Neural cell (in vitro differentiated cells): ENCODE data around the gene DAP. TPM values are rescaled to one million over a fixed set of nuclear protein-coding genes. Genes with fewer than 3 reads are reported as not detected.

ENCODE experiments used
- H2AFZ ChIP-seq: fragments of 200-600, 300-800 bp; sonication (generic), shearing (Covaris generic); 2 replicates; pipeline ENCODE4 v1.6.0; 2014; ENCODE audit warnings: low read depth, mild to moderate bottlenecking, antibody characterized with exemption, low read length, moderate library complexity
- H3F3A ChIP-seq: fragments of 200-600 bp; shearing (Covaris generic); 2 replicates; pipeline ENCODE4 v1.6.1; 2016; ENCODE audit warnings: mild to moderate bottlenecking, moderate library complexity, mixed read lengths, antibody characterized with exemption, low read length; ENCODE audit not compliant: insufficient read depth, poor library complexity, severe bottlenecking
- H3K27ac ChIP-seq: fragments of 200-600, 300-800 bp; sonication (generic), shearing (Covaris generic); 2 replicates; pipeline ENCODE4 v1.5.1; 2014; ENCODE audit warnings: mild to moderate bottlenecking, low read length, moderate library complexity
- H3K27me3 ChIP-seq: fragments of 300-800, 200-600 bp; sonication (generic), shearing (Covaris generic); 2 replicates; pipeline ENCODE4 v1.6.0; 2014; ENCODE audit warnings: mild to moderate bottlenecking, low read depth, low read length, moderate library complexity; ENCODE audit not compliant: insufficient read depth
- H3K36me3 ChIP-seq: fragments of 300-800, 200-600 bp; sonication (generic), shearing (Covaris generic); 2 replicates; pipeline ENCODE4 v1.5.1; 2014; ENCODE audit warnings: mild to moderate bottlenecking, antibody characterized with exemption, low read length, moderate library complexity; ENCODE audit not compliant: insufficient read depth
- H3K4me2 ChIP-seq: fragments of 300-800, 200-600 bp; sonication (generic), shearing (Covaris generic); 2 replicates; pipeline ENCODE4 v1.6.0; 2014; ENCODE audit warnings: mild to moderate bottlenecking, low read length
- H3K4me3 ChIP-seq: fragments of 300-800, 200-600 bp; sonication (generic), shearing (Covaris generic); 2 replicates; pipeline ENCODE4 v1.5.1; 2014; ENCODE audit warnings: mild to moderate bottlenecking, low read length, moderate library complexity
- H3K79me2 ChIP-seq: fragments of 200-600 bp; shearing (Covaris generic); replicated peaks from 2 replicates; pipeline ENCODE4 v1.6.0; 2014; ENCODE audit warnings: mild to moderate bottlenecking, low read length, moderate library complexity; ENCODE audit not compliant: insufficient read depth
- H3K9ac ChIP-seq: fragments of 300-800, 200-600 bp; sonication (generic), shearing (Covaris generic); 2 replicates; pipeline ENCODE4 v1.6.1; 2016; ENCODE audit warnings: mild to moderate bottlenecking, low read length, mixed read lengths
- H3K9me2 ChIP-seq: fragments of 200-600 bp; shearing (Covaris generic); 2 replicates; pipeline ENCODE4 v1.6.1; 2016; ENCODE audit warnings: mild to moderate bottlenecking, low read length, mixed read lengths; ENCODE audit not compliant: insufficient read depth
- H3K9me3 ChIP-seq: fragments of 200-600, 300-800 bp; sonication (generic), shearing (Covaris generic); 2 replicates; pipeline ENCODE4 v1.6.1; 2016; ENCODE audit warnings: mild to moderate bottlenecking, mixed run types, low read length, moderate library complexity, mixed read lengths
- H4K20me1 ChIP-seq: fragments of 200-600 bp; shearing (Covaris generic); 2 replicates; pipeline ENCODE4 v1.6.1; 2016; ENCODE audit warnings: mild to moderate bottlenecking, mixed run types; ENCODE audit not compliant: insufficient read depth
- CTCF ChIP-seq: fragments of 450-650 bp; IDR thresholded peaks from 2 replicates; pipeline ENCODE4 v1.5.1; 2014; ENCODE audit warnings: antibody characterized with exemption, mild to moderate bottlenecking, moderate library complexity; ENCODE audit not compliant: poor library complexity, severe bottlenecking
- EP300 ChIP-seq: fragments of 450-650 bp; conservative IDR thresholded peaks from 2 replicates; pipeline ENCODE4 v1.6.1; 2014; ENCODE audit warnings: antibody characterized with exemption, mild to moderate bottlenecking, moderate library complexity; ENCODE audit not compliant: poor library complexity, severe bottlenecking
- EZH2 ChIP-seq: fragments of 200-600, 300-800 bp; shearing (Covaris generic), sonication (generic); IDR thresholded peaks from 2 replicates; pipeline ENCODE4 v1.6.1; 2014; ENCODE audit warnings: antibody characterized with exemption, low read length, borderline replicate concordance, mild to moderate bottlenecking; ENCODE audit not compliant: insufficient read depth, poor library complexity, severe bottlenecking
- MXI1 ChIP-seq: fragments of 450-650 bp; conservative IDR thresholded peaks from 2 replicates; pipeline ENCODE4 v1.6.1; 2014; ENCODE audit warnings: antibody characterized with exemption, mild to moderate bottlenecking; ENCODE audit not compliant: poor library complexity, severe bottlenecking
- POLR2AphosphoS5 ChIP-seq: IDR thresholded peaks from 2 replicates; pipeline ENCODE4 v1.6.1; 2012
- RAD21 ChIP-seq: fragments of 450-650 bp; conservative IDR thresholded peaks from 2 replicates; pipeline ENCODE4 v1.6.1; 2014; ENCODE audit warnings: antibody characterized with exemption, mild to moderate bottlenecking, moderate library complexity
- REST ChIP-seq: IDR thresholded peaks from 2 replicates; pipeline ENCODE4 v1.6.1; 2012; ENCODE audit warnings: borderline replicate concordance
- SMC3 ChIP-seq: fragments of 450-650 bp; conservative IDR thresholded peaks from 2 replicates; pipeline ENCODE4 v1.6.1; 2014; ENCODE audit warnings: antibody characterized with exemption, mild to moderate bottlenecking, moderate library complexity; ENCODE audit not compliant: poor library complexity
- TAF1 ChIP-seq: IDR thresholded peaks from 2 replicates; pipeline ENCODE4 v1.6.1; 2012; ENCODE audit warnings: low read depth
- polyA plus RNA-seq: library from polyadenylated mRNA; depleted of rRNA; stranded (reverse); fragments of >200 nt; gene quantifications from 2 replicates; pipeline ENCODE4 v1.2.3, GENCODE V29; 2014

DAP gene
- polyA plus RNA-seq, 1 donor from 2014 or later = 9.3 TPM

GRCh38 chr5:10757043-10757442 is 4.0 kb downstream of the DAP start:
- no peak for TF ChIP-seq RAD21
- no peak for TF ChIP-seq EP300
- TF ChIP-seq EZH2 = no peak
- TF ChIP-seq MXI1 = no peak
- no peak for TF ChIP-seq CTCF
- no peak for TF ChIP-seq REST
- TF ChIP-seq SMC3 = no peak
- no peak for TF ChIP-seq POLR2AphosphoS5
- TF ChIP-seq TAF1 = no peak
- Histone ChIP-seq H3K36me3 (no peaks in the 10 kb centered on the region), H3K9me3 (no peaks in the 10 kb centered on the region), H3K4me3 (no peak overlapping the region), H3K9me2 (no peaks in the 10 kb centered on the region), H4K20me1 (no peaks in the 10 kb centered on the region), H3K27ac (no peak overlapping the region), H3K79me2 (no peaks in the 10 kb centered on the region), H3K27me3 (no peaks in the 10 kb centered on the region), H2AFZ (no peak overlapping the region), H3F3A (no peaks in the 10 kb centered on the region), H3K4me2 (no peak overlapping the region), H3K9ac (no peak overlapping the region)

GRCh38 chr5:10756549-10756948 is 4.5 kb downstream of the DAP start:
- no peak for TF ChIP-seq EP300
- Histone ChIP-seq H3K9me3 (no peaks in the 10 kb centered on the region), H3K4me2 (no peak overlapping the region), H4K20me1 (no peaks in the 10 kb centered on the region), H3K4me3 (no peak overlapping the region), H3F3A (no peaks in the 10 kb centered on the region), H2AFZ (no peak overlapping the region), H3K79me2 (no peaks in the 10 kb centered on the region), H3K9ac (no peak overlapping the region), H3K27me3 (no peaks in the 10 kb centered on the region), H3K9me2 (no peaks in the 10 kb centered on the region), H3K27ac (no peak overlapping the region), H3K36me3 (no peaks in the 10 kb centered on the region)

GRCh38 chr5:10753178-10753577 is 7.9 kb downstream of the DAP start:
- H3K4me3 ChIP-seq = no peak overlapping the region
- H3K36me3 ChIP-seq = no peaks in the 10 kb centered on the region
- H3K4me2 ChIP-seq = no peak overlapping the region
- H3F3A ChIP-seq = no peaks in the 10 kb centered on the region
- no peaks in the 10 kb centered on the region for H4K20me1 ChIP-seq
- H3K27ac ChIP-seq = no peak overlapping the region
- H3K9ac ChIP-seq = no peak overlapping the region
- no peak for TF ChIP-seq POLR2AphosphoS5
- no peak for TF ChIP-seq REST
- no peak for TF ChIP-seq CTCF
- no peak for TF ChIP-seq TAF1
- TF ChIP-seq MXI1 = no peak
- TF ChIP-seq RAD21 = no peak
- TF ChIP-seq SMC3 = no peak
- no peak for TF ChIP-seq EP300
- TF ChIP-seq EZH2 = no peak
- H3K9me2 ChIP-seq = no peaks in the 10 kb centered on the region
- no peak overlapping the region for H2AFZ ChIP-seq
- H3K79me2 ChIP-seq = no peaks in the 10 kb centered on the region
- no peaks in the 10 kb centered on the region for H3K9me3 ChIP-seq
- no peaks in the 10 kb centered on the region for H3K27me3 ChIP-seq
